ENCODE data around the gene ANAPC10. TPM values are rescaled to one million over a fixed set of nuclear protein-coding genes. Genes with fewer than 3 reads are reported as not detected.

The ANAPC10 gene, protein sequence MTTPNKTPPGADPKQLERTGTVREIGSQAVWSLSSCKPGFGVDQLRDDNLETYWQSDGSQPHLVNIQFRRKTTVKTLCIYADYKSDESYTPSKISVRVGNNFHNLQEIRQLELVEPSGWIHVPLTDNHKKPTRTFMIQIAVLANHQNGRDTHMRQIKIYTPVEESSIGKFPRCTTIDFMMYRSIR
- 27.2 TPM for total RNA-seq (2021; ENCODE audit: unreplicated experiment)
- 14.3 and 21.9 TPM in 2 replicates for polyA plus RNA-seq (2012)
- Bru-seq, nascent RNA, result percentile 71 among the genes with signal in this experiment
- percentile 90 among the genes with signal in this experiment for BruChase-seq, experiment 1, labeled RNA remaining after a 6-hour chase
- BruChase-seq, experiment 2, labeled RNA remaining after a 2-hour chase, result percentile 87 among the genes with signal in this experiment
- long read RNA-seq, transcript ANAPC10-201 (5 exons, 868 nt), result minor isoform, 5 of 24 reads
- long read RNA-seq, transcript ANAPC10-209 (5 exons, 1,025 nt), result major isoform, 8 of 24 reads
- long read RNA-seq, partial matches to known transcripts, result 1 of 24 reads
- long read RNA-seq, other reads (novel, unspliced or antisense), result 6 of 24 reads

DNA sequence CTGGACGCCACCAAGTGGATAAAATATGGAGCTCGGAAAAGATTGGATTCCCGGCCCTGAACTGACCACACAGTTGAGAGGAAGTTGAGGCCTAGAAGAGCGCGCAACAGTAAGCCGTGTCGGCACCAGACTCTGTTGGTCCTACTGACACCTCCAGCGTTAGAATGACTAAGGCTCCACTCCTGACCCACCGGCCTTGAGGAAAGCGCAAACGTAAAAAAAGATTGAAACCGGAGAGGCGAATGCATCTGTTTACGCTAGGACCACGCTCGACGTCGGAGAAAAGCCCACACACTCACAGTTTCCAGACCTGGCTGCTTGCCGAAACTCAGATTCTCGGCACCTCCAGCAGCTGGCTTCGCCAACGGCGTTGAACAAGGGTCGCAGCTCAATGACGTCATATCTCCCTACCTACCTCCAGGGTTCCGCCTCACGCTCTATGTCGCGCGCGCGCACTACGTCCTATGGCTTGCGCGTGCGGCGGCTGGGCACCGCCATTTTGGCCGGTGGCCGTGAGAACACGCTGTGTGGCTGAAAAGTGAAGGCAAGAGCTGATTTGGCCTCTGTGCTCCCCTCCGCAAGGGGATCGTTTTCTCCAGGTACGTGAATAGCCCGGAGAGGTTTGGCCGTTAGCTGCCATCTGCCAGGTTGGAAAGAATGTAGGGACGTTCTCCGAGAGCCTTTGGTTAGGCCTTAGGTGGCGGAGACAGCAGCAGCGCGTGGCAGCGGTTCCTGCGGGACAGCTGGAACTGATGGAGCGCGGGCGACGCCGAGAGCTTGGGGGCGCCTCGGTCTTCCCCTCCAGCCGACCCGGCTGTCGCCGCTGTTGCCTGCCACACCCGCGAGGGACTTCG, at the start of gene ANAPC10, which contains the start of gene ABCE1:
Gene ANAPC10, minus strand, starts transcription at position 376 of the 854 bp plus-strand sequence. CDS start 2,097 bp downstream, outside the sequence.
Gene ABCE1, plus strand, starts transcription at position 491 of the 854 bp plus-strand sequence. CDS start 6,102 bp downstream, outside the sequence.
- Histone ChIP-seq H3K27ac (ENCODE audit: low read depth, low read length) (peak within 1 kb of the TSS; percentile 81), H3K9me3 (ENCODE audit: control insufficient read depth in 1 of 2, insufficient read depth in 1 of 2, low read depth in 1 of 2, low read length in 2 of 2) (peaks cover 0 to 4% of the 10 kb centered on the region in 2 experiments; a peak in 1 of 4 replicates), H3K9ac (ENCODE audit: low read length) (peak within 1 kb of the TSS; percentile 98), H2AFZ (ENCODE audit: low read depth, low read length, poor library complexity, severe bottlenecking) (no peak within 1 kb of the TSS), H4K20me1 (ENCODE audit: insufficient read depth) (peaks cover 13% of the 10 kb centered on the region; the same call in 1 of the 2 replicates), H3K36me3 (ENCODE audit: control insufficient read depth in 1 of 2, insufficient read depth in 2 of 2, low read length in 2 of 2) (peaks cover 3 to 25% of the 10 kb centered on the region in 2 experiments; a peak in 3 of 4 replicates), H3K4me1 (ENCODE audit: control insufficient read depth in 1 of 2, insufficient read depth in 2 of 2, low read length in 2 of 2) (peaks cover 4 to 16% of the 10 kb centered on the region in 2 experiments), H3K4me3 (replicated peaks in 1 of 2; ENCODE audit: low read depth in 1 of 2, low read length in 2 of 2) (peak within 1 kb of the TSS; percentile 87 to 94), H3K9me2 (ENCODE audit: insufficient read depth) (no peaks in the 10 kb centered on the region), H3K4me2 (ENCODE audit: low read length) (peak within 1 kb of the TSS; percentile 70), H3K27me3 (ENCODE audit: insufficient read depth, low read length) (no peaks in the 10 kb centered on the region), H3K79me2 (ENCODE audit: insufficient read depth, low read length) (peaks cover 100% of the 10 kb centered on the region)
- intact Hi-C loops (cut with micrococcal nuclease), result loop anchor here (2.0 kb wide), 1 partner anchor 521 kb away; the partner anchor contains the start of gene MMAA
- ATAC-seq (peak; percentile 92), DNase-seq (ENCODE audit: low read depth, low spot score) (peak; percentile 96)
- CTCF ChIA-PET, result interaction anchor here (0.6 to 1.0 kb wide), 3 partner anchors 12 to 924 kb away, joined by 3 to 6 read pairs (median 4); no protein-coding TSS in a partner anchor
- POLR2A ChIA-PET, result interaction anchor here (0.7 to 2.2 kb wide), 3 partner anchors 15 to 47 kb away, joined by 3 to 4 read pairs (median 3); no protein-coding TSS in a partner anchor
- RAD21 ChIA-PET (ENCODE audit: low non-redundant PET in 1 of 2, low total read pairs in 2 of 2, uncharacterized antibody in 2 of 2, unreplicated experiment in 2 of 2), result interaction anchor here in 1 of 2 experiments (0.7 kb wide), 1 partner anchor 48 kb away, joined by 3 read pairs; no protein-coding TSS in a partner anchor
- no TSS peak for BruUV-seq (replicated peaks)
- TF ChIP-seq, protein P1, sequence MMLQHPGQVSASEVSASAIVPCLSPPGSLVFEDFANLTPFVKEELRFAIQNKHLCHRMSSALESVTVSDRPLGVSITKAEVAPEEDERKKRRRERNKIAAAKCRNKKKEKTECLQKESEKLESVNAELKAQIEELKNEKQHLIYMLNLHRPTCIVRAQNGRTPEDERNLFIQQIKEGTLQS (IDR thresholded peaks at IDR 0.05), result no peak
- TF ChIP-seq, protein P2, sequence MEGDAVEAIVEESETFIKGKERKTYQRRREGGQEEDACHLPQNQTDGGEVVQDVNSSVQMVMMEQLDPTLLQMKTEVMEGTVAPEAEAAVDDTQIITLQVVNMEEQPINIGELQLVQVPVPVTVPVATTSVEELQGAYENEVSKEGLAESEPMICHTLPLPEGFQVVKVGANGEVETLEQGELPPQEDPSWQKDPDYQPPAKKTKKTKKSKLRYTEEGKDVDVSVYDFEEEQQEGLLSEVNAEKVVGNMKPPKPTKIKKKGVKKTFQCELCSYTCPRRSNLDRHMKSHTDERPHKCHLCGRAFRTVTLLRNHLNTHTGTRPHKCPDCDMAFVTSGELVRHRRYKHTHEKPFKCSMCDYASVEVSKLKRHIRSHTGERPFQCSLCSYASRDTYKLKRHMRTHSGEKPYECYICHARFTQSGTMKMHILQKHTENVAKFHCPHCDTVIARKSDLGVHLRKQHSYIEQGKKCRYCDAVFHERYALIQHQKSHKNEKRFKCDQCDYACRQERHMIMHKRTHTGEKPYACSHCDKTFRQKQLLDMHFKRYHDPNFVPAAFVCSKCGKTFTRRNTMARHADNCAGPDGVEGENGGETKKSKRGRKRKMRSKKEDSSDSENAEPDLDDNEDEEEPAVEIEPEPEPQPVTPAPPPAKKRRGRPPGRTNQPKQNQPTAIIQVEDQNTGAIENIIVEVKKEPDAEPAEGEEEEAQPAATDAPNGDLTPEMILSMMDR (IDR thresholded peaks at IDR 0.05 in 2 of 3, conservative IDR thresholded peaks at IDR 0.05 in 1 of 3; ENCODE audit: borderline replicate concordance in 1 of 3, insufficient read depth in 1 of 3, low read depth in 2 of 3, low read length in 2 of 3), result peak; percentile 5 to 41 (median 11); a peak in 2 of 6 replicates
- TF ChIP-seq, protein P3, sequence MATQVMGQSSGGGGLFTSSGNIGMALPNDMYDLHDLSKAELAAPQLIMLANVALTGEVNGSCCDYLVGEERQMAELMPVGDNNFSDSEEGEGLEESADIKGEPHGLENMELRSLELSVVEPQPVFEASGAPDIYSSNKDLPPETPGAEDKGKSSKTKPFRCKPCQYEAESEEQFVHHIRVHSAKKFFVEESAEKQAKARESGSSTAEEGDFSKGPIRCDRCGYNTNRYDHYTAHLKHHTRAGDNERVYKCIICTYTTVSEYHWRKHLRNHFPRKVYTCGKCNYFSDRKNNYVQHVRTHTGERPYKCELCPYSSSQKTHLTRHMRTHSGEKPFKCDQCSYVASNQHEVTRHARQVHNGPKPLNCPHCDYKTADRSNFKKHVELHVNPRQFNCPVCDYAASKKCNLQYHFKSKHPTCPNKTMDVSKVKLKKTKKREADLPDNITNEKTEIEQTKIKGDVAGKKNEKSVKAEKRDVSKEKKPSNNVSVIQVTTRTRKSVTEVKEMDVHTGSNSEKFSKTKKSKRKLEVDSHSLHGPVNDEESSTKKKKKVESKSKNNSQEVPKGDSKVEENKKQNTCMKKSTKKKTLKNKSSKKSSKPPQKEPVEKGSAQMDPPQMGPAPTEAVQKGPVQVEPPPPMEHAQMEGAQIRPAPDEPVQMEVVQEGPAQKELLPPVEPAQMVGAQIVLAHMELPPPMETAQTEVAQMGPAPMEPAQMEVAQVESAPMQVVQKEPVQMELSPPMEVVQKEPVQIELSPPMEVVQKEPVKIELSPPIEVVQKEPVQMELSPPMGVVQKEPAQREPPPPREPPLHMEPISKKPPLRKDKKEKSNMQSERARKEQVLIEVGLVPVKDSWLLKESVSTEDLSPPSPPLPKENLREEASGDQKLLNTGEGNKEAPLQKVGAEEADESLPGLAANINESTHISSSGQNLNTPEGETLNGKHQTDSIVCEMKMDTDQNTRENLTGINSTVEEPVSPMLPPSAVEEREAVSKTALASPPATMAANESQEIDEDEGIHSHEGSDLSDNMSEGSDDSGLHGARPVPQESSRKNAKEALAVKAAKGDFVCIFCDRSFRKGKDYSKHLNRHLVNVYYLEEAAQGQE (IDR thresholded peaks at IDR 0.05; ENCODE audit: low read depth), result no peak
- peak; percentile 92 for TF ChIP-seq POLR2AphosphoS5 (IDR thresholded peaks at IDR 0.05; ENCODE audit: low read depth, low read length)
- TF ChIP-seq EZH2 (IDR thresholded peaks at IDR 0.05), result no peak
- peak; percentile 25 for TF ChIP-seq FOSL1 (IDR thresholded peaks at IDR 0.05; ENCODE audit: low read depth)
- peak; percentile 97 for TF ChIP-seq YY1 (IDR thresholded peaks at IDR 0.05; ENCODE audit: extremely low read depth, insufficient replicate concordance, low read depth, low read length)
- no peak for TF ChIP-seq ZNF274 (IDR thresholded peaks at IDR 0.05; ENCODE audit: low read depth, low read length)
- peak; percentile 82 for TF ChIP-seq POLR2A (IDR thresholded peaks at IDR 0.05; ENCODE audit: borderline replicate concordance, extremely low read depth, insufficient read depth, insufficient read length)
- TF ChIP-seq, protein P4, sequence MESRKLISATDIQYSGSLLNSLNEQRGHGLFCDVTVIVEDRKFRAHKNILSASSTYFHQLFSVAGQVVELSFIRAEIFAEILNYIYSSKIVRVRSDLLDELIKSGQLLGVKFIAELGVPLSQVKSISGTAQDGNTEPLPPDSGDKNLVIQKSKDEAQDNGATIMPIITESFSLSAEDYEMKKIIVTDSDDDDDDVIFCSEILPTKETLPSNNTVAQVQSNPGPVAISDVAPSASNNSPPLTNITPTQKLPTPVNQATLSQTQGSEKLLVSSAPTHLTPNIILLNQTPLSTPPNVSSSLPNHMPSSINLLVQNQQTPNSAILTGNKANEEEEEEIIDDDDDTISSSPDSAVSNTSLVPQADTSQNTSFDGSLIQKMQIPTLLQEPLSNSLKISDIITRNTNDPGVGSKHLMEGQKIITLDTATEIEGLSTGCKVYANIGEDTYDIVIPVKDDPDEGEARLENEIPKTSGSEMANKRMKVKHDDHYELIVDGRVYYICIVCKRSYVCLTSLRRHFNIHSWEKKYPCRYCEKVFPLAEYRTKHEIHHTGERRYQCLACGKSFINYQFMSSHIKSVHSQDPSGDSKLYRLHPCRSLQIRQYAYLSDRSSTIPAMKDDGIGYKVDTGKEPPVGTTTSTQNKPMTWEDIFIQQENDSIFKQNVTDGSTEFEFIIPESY (IDR thresholded peaks at IDR 0.05; ENCODE audit: extremely low read depth, insufficient replicate concordance, low read length), result no peak
- no peak for TF ChIP-seq TCF7L2 (IDR thresholded peaks at IDR 0.05; ENCODE audit: borderline replicate concordance, extremely low read depth, insufficient read depth, insufficient read length)
- peak; percentile 30; the same call in 1 of the 2 replicates for TF ChIP-seq JUND (IDR thresholded peaks at IDR 0.05)

All from HCT116 (cell line).